HepG2 (cell line): ENCODE results near the gene TMEM235. TPM values are rescaled to one million over a fixed set of nuclear protein-coding genes. Genes with fewer than 3 reads are reported as not detected.

Source experiments
- BRD4 ChIP-seq: sonication (generic); formaldehyde crosslinking; IDR thresholded peaks from 2 replicates; pipeline ENCODE4 v1.4.0; 2020; ENCODE audit warnings: missing genetic modification reagents
- CEBPZ ChIP-seq: IDR thresholded peaks from 2 replicates; pipeline ENCODE4 v1.6.1; 2012; ENCODE audit warnings: low read length, improper control_type of control experiment
- FOXJ3 ChIP-seq: sonication (generic); formaldehyde crosslinking; IDR thresholded peaks from 2 replicates; pipeline ENCODE4 v1.4.0; 2020; ENCODE audit warnings: missing genetic modification reagents, mild to moderate bottlenecking, borderline replicate concordance
- GLI4 ChIP-seq: sonication (generic); formaldehyde crosslinking; IDR thresholded peaks from 2 replicates; pipeline ENCODE4 v1.5.1; 2020; ENCODE audit warnings: missing genetic modification reagents, mild to moderate bottlenecking, moderate library complexity, borderline replicate concordance
- KMT2A ChIP-seq: sonication (generic); formaldehyde crosslinking; IDR thresholded peaks from 2 replicates; pipeline ENCODE4 v1.4.0; 2020; ENCODE audit warnings: missing genetic modification reagents
- NFYB ChIP-seq: sonication (generic); formaldehyde crosslinking; IDR thresholded peaks from 2 replicates; pipeline ENCODE4 v1.4.0; 2020; ENCODE audit warnings: missing genetic modification reagents
- PRDM10 ChIP-seq: sonication (generic); formaldehyde crosslinking; IDR thresholded peaks from 2 replicates; pipeline ENCODE4 v1.4.0; 2020; ENCODE audit warnings: low read depth, missing genetic modification reagents
- SP5 ChIP-seq: IDR thresholded peaks from 2 replicates; pipeline ENCODE4 v1.6.1; 2016; ENCODE audit warnings: low read depth, borderline replicate concordance
- YY1 ChIP-seq: IDR thresholded peaks from 2 replicates; pipeline ENCODE4 v1.6.1; 2011; ENCODE audit warnings: low read length, low read depth, moderate library complexity, mild to moderate bottlenecking; ENCODE audit not compliant: insufficient read depth, insufficient replicate concordance
- ZBTB25 ChIP-seq: IDR thresholded peaks from 2 replicates; pipeline ENCODE4 v1.6.1; 2018; ENCODE audit warnings: missing genetic modification reagents
- ZFP1 ChIP-seq: IDR thresholded peaks from 2 replicates; pipeline ENCODE4 v1.6.1; 2016
- ZIK1 ChIP-seq: sonication (generic); formaldehyde crosslinking; IDR thresholded peaks from 2 replicates; pipeline ENCODE4 v1.5.0; 2020; ENCODE audit warnings: mild to moderate bottlenecking, low read depth, missing genetic modification reagents, borderline replicate concordance
- ZNF24 ChIP-seq: fragments of 450-650 bp; IDR thresholded peaks from 2 replicates; pipeline ENCODE4 v1.6.1; 2017; ENCODE audit warnings: antibody characterized with exemption, mild to moderate bottlenecking
- ZNF256 ChIP-seq: sonication (generic); formaldehyde crosslinking; conservative IDR thresholded peaks from 2 replicates; pipeline ENCODE4 v1.4.0; 2020; ENCODE audit warnings: missing genetic modification reagents
- ZNF34 ChIP-seq: sonication (generic); formaldehyde crosslinking; IDR thresholded peaks from 2 replicates; pipeline ENCODE4 v1.4.0; 2020; ENCODE audit warnings: mild to moderate bottlenecking, missing genetic modification reagents, borderline replicate concordance
- ZNF747 ChIP-seq: sonication (generic); formaldehyde crosslinking; IDR thresholded peaks from 2 replicates; pipeline ENCODE4 v1.8.1; 2023; ENCODE audit warnings: missing genetic modification reagents, mild to moderate bottlenecking, borderline replicate concordance
- polyA plus RNA-seq, 8 experiments: library from polyadenylated mRNA; depleted of rRNA in 3 of 8; stranded (reverse) in 7 of 8; unstranded in 1 of 8; fragments of >200 nt; fragmentation: Illumina TruSeq in 4 of 8; extraction: Trizol in 4 of 8; gene quantifications; 2 replicates each; pipeline versions ENCODE4 v1.2.1 to v1.2.3, GENCODE V29; 2011 to 2016; ENCODE audit warnings: low read depth in 4 of 8, missing spikeins in 1 of 8, mixed read lengths in 1 of 8; ENCODE audit not compliant: insufficient read depth in 1 of 8
- total RNA-seq, 5 experiments: library from RNA; depleted of rRNA; stranded (reverse); fragments of >200 nt; fragmentation: Illumina TruSeq; extraction: Trizol; gene quantifications; 2 replicates each; pipeline ENCODE4 v1.2.3, GENCODE V29; 2016; ENCODE audit warnings: low read depth in 1 of 5

TMEM235 gene
- total and polyA plus RNA-seq, 2 of the 13 experiments (the other 11 are each of a cell fraction or from before 2014, with no cell fraction given), result not detected

GRCh38 chr17:78253946-78254672 is 22.7 kb downstream of the TMEM235 start (continued):
- TF ChIP-seq ZFP1 (CRISPR knock-in tag) (0 out of 2 replicates have a peak, but pooled peaks have one; percentile 25), ZNF24 (no peak), YY1 (peak; percentile 84), SP5 (CRISPR knock-in tag) (no peak), PRDM10 (CRISPR knock-in tag) (0 out of 2 replicates have a peak, but pooled peaks have one; percentile 22), CEBPZ (no peak), ZNF747 (no peak), KMT2A (peak; percentile 79; the same call in 1 of the 2 replicates), ZBTB25 (peak; percentile 83; the same call in 1 of the 2 replicates), FOXJ3 (no peak), NFYB (CRISPR knock-in tag) (peak; percentile 55), ZIK1 (CRISPR knock-in tag) (peak; percentile 90; the same call in 1 of the 2 replicates), ZNF34 (CRISPR knock-in tag) (no peak; the same call in 1 of the 2 replicates), GLI4 (CRISPR knock-in tag) (peak; percentile 95), ZNF256 (no peak; the same call in 1 of the 2 replicates), BRD4 (peak; percentile 84; the same call in 1 of the 2 replicates)
